Stimulated activated memory B cell treated with anti-CD40 and anti-IgM and Interleukin-4, amounts not matched to agents 10 μg/mL and 1 μg/mL and 100 μg/mL, for 72 hours (primary cell): ENCODE data around the gene KRTAP4-11.
"Not testable (repeated sequence)": the region's sequence is repeated elsewhere in the genome, so short reads cannot be mapped to it uniquely, and the experiment has no call there.

Source experiments
- ATAC-seq: fragments of 150-1000 bp; cut with Tn5 transposase; 2 replicates; pipeline ENCODE4 v1.10.0; 2021
- H3K27ac Mint-ChIP-seq: one replicate; pipeline ENCODE4 v1.8.0; 2022; ENCODE audit warnings: mild to moderate bottlenecking, mixed read lengths
- H3K27me3 Mint-ChIP-seq: one replicate; pipeline ENCODE4 v1.8.0; 2022; ENCODE audit warnings: mixed read lengths
- H3K36me3 Mint-ChIP-seq: one replicate; pipeline ENCODE4 v1.8.0; 2022; ENCODE audit warnings: mixed read lengths
- H3K4me1 Mint-ChIP-seq: one replicate; pipeline ENCODE4 v1.8.0; 2022; ENCODE audit warnings: mixed read lengths
- H3K4me3 Mint-ChIP-seq: one replicate; pipeline ENCODE4 v1.8.0; 2022; ENCODE audit warnings: mild to moderate bottlenecking, moderate library complexity, mixed read lengths
- H3K9me3 Mint-ChIP-seq: one replicate; pipeline ENCODE4 v1.8.0; 2022; ENCODE audit warnings: mixed read lengths

Gene KRTAP4-11

DNA sequence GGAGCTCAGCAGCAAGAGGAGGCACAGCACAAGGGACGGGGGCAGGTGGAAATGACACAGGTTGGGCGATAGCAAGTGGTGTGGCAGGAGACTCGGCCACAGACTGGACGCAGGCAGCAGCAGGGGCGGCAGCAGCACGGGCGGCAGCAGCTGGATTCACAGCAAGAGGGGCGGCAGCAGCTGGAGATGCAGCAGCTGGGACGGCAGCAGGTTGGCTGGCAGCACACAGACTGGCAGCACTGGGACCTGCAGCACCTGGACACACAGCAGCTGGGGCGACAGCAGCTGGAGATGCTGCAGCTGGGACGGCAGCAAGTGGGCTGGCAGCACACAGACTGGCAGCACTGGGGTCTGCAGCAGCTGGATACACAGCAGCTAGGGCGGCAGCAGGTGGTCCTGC, 21.7 kb upstream of the KRTAP4-11 start:
- not testable (repeated sequence) for ATAC-seq, H3K4me3 Mint-ChIP-seq, H3K4me1 Mint-ChIP-seq, H3K27ac Mint-ChIP-seq
- Mint-ChIP-seq H3K9me3 (peaks cover 33% of the 10 kb centered on the region), H3K36me3 (peaks cover 22% of the 10 kb centered on the region), H3K27me3 (peaks cover 25% of the 10 kb centered on the region)

- peaks cover 10% of the 10 kb centered on the region for H3K9me3 Mint-ChIP-seq
- H3K4me3 Mint-ChIP-seq: no peak overlapping the region
- peaks cover 6% of the 10 kb centered on the region for H3K36me3 Mint-ChIP-seq
- peaks cover 9% of the 10 kb centered on the region for H3K4me1 Mint-ChIP-seq
- H3K27ac Mint-ChIP-seq: no peak overlapping the region
- H3K27me3 Mint-ChIP-seq: peaks cover 8% of the 10 kb centered on the region
- no peak for ATAC-seq
These were observed 15.9 kb upstream of the KRTAP4-11 start for GRCh38 chr17:41133880-41134735.

DNA sequence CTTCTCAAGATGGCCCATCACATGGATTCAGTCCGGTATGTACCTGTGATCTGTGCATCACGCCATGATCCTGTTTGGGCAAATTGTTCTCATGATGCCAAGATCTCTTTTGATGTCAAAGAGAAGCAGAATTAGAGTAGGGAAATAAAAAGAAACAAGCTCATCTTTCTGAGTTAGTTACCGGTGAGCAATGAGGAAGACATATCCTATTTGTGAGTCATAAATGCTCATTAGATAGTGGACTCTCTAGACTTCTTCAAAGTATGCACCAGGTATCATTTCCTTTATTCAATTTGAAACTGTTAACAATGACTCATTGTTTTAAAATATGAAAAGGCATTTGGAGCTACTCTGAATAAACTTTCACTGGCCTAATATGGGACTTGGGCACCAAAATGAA, 13.8 kb upstream of the KRTAP4-11 start:
- H3K27ac Mint-ChIP-seq: no peak overlapping the region
- no peaks in the 10 kb centered on the region for H3K27me3 Mint-ChIP-seq
- peaks cover 9% of the 10 kb centered on the region for H3K4me1 Mint-ChIP-seq
- no peak overlapping the region for H3K4me3 Mint-ChIP-seq
- peak; percentile 76 for ATAC-seq
- no peaks in the 10 kb centered on the region for H3K36me3 Mint-ChIP-seq
- peaks cover 4% of the 10 kb centered on the region for H3K9me3 Mint-ChIP-seq

DNA sequence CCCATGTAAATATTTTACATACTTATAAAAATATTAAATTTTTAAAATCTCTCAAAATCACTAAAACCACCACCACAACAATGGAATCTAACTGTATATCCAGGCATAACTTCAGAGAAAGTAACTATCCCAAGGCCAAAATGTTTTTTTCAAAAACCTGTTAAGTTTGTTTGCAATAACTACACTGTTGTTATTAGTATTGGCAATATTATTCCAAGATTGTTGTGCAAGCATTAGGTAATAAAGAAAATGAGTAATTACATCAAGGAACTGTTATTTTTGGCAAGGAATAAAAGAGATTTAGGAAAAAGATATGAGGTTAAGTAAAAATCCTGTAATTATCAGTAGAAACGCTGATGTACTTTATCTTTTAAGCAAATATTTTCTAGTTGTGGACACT, 9.2 kb upstream of the KRTAP4-11 start:
- no peak for ATAC-seq
- Mint-ChIP-seq H3K9me3 (peaks cover 2% of the 10 kb centered on the region), H3K27me3 (peaks cover 23% of the 10 kb centered on the region), H3K4me3 (no peak overlapping the region), H3K36me3 (no peaks in the 10 kb centered on the region), H3K4me1 (peaks cover 29% of the 10 kb centered on the region), H3K27ac (no peak overlapping the region)

DNA sequence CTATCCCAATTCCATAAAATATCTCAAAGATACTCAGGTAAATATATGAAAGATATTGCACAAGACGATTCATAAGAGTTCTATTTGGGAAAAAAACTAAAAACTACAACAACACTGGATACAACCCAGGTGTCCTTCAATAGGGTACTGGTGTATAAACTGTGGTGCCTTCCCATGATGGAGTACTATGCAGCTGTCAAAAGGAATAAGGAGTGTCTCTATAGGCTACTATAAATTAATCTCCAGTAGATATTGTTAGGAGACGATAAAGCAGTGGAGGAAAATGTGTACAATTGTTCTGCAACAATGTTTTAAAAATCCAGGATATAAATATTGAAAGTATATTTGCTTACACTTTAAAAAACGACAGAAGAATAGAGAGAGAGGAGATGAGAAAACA, 8.2 kb upstream of the KRTAP4-11 start:
- H3K9me3 Mint-ChIP-seq: peaks cover 3% of the 10 kb centered on the region
- H3K4me3 Mint-ChIP-seq: no peak overlapping the region
- H3K27ac Mint-ChIP-seq: no peak overlapping the region
- H3K36me3 Mint-ChIP-seq: no peaks in the 10 kb centered on the region
- peaks cover 21% of the 10 kb centered on the region for H3K4me1 Mint-ChIP-seq
- no peak for ATAC-seq
- H3K27me3 Mint-ChIP-seq: peaks cover 28% of the 10 kb centered on the region

GRCh38 chr17:41125064-41125463, 6.9 kb upstream of the KRTAP4-11 start:
- H3K27me3 Mint-ChIP-seq: peaks cover 28% of the 10 kb centered on the region
- H3K36me3 Mint-ChIP-seq: no peaks in the 10 kb centered on the region
- peaks cover 28% of the 10 kb centered on the region for H3K4me1 Mint-ChIP-seq
- H3K4me3 Mint-ChIP-seq: no peak overlapping the region
- ATAC-seq: no peak
- no peak overlapping the region for H3K27ac Mint-ChIP-seq
- peaks cover 3% of the 10 kb centered on the region for H3K9me3 Mint-ChIP-seq

DNA sequence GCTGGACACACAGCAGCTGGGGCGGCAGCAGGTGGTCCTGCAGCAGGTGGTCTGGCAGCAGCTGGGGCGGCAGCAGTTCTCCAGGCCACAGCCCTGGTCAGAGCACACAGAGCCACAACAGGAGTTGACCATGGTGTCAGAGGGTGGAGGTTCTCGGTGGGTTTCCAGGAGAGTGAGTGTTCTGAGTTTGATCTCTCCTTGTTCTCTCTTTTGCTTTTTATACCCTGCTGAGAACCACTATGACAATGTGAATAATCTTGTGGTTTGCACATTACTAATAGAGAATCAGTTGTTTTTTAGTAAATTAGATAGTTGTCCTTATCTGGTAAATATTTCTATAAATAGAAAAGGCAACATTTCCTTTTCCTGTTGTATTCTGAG, 5.8 kb upstream of the KRTAP4-11 start, which contains the start of gene KRTAP4-12:
KRTAP4-12 (minus strand) TSS at position 192 of the 381 bp plus-strand sequence; CDS start at position 132, 60 bp downstream.
- not testable (repeated sequence) for H3K36me3 Mint-ChIP-seq, H3K9me3 Mint-ChIP-seq, ATAC-seq, H3K4me3 Mint-ChIP-seq, H3K27ac Mint-ChIP-seq
- peaks cover 33% of the 10 kb centered on the region for H3K4me1 Mint-ChIP-seq
- H3K27me3 Mint-ChIP-seq: peaks cover 28% of the 10 kb centered on the region

DNA sequence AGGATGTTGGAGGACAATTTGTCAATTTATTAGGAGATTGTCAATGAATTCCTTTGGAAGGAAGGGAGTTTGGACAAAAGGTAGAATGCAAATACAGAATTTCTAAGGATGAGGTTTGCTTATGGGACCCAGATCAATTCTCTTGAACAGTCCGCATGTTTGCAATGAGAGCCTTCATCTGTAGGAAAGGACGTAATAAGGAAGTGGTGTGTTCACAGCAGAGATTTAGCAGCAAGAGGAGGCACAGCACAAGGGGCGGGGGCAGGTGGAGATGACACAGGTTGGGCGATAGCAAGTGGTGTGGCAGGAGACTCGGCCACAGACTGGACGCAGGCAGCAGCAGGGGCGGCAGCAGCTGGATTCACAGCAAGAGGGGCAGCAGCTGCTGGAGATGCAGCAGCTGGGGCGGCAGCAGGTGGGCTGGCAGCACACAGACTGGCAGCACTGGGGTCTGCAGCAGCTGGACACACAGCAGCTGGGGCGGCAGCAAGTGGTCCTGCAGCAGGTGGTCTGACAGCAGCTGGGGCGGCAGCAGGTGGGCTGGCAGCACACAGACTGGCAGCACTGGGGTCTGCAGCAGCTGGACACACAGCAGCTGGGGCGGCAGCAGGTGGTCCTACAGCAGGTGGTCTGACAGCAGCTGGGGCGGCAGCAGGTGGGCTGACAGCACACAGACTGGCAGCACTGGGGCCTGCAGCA, 5.3 kb upstream of the KRTAP4-11 start:
- Mint-ChIP-seq H3K27me3 (peaks cover 28% of the 10 kb centered on the region), H3K4me1 (peaks cover 33% of the 10 kb centered on the region)
- not testable (repeated sequence) for H3K36me3 Mint-ChIP-seq, H3K27ac Mint-ChIP-seq, H3K9me3 Mint-ChIP-seq, ATAC-seq, H3K4me3 Mint-ChIP-seq

GRCh38 chr17:41121742-41122141, 3.6 kb upstream of the KRTAP4-11 start:
- no peak overlapping the region for H3K27ac Mint-ChIP-seq
- peaks cover 44% of the 10 kb centered on the region for H3K4me1 Mint-ChIP-seq
- H3K27me3 Mint-ChIP-seq: peaks cover 40% of the 10 kb centered on the region
- peaks cover 5% of the 10 kb centered on the region for H3K36me3 Mint-ChIP-seq
- peaks cover 3% of the 10 kb centered on the region for H3K9me3 Mint-ChIP-seq
- H3K4me3 Mint-ChIP-seq: no peak overlapping the region
- no peak for ATAC-seq

- peak; percentile 64 for ATAC-seq
- H3K4me3 Mint-ChIP-seq: peak overlapping the region; percentile 44
- H3K27me3 Mint-ChIP-seq: peaks cover 41% of the 10 kb centered on the region
- not testable (repeated sequence) for H3K9me3 Mint-ChIP-seq, H3K36me3 Mint-ChIP-seq
- H3K27ac Mint-ChIP-seq: peak overlapping the region; percentile 61
- H3K4me1 Mint-ChIP-seq: peaks cover 50% of the 10 kb centered on the region
These were observed 1.8 kb upstream of the KRTAP4-11 start for GRCh38 chr17:41119696-41120690.

GRCh38 chr17:41118721-41119120, 548 bp upstream of the KRTAP4-11 start:
- Mint-ChIP-seq H3K9me3 (peaks cover 3% of the 10 kb centered on the region), H3K27ac (no peak overlapping the region), H3K36me3 (peaks cover 5% of the 10 kb centered on the region), H3K4me3 (no peak overlapping the region), H3K4me1 (peaks cover 39% of the 10 kb centered on the region), H3K27me3 (peaks cover 31% of the 10 kb centered on the region)
- ATAC-seq: no peak

DNA sequence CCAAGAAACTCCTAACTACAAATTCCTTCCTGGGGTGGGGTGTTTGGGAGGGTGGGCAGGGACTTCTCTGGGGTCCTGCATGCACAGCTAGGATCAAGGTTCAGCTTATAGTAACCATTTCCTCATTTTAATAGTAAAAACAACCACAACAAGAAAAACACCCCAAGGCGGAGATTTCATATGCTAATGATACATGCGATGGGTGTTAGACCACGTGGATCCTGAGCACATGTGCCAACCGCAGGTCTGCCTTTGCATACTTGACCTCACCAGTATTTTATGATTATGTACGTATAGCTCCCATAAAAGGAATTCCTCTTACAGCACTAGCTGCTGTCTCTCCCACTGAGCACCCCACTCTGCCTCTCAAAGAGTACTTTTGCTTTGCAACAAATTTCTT, 1.9 kb downstream of the KRTAP4-11 start:
- Mint-ChIP-seq H3K36me3 (peaks cover 8% of the 10 kb centered on the region), H3K4me3 (no peak overlapping the region), H3K27me3 (peaks cover 14% of the 10 kb centered on the region), H3K4me1 (peaks cover 29% of the 10 kb centered on the region), H3K9me3 (peaks cover 1% of the 10 kb centered on the region), H3K27ac (no peak overlapping the region)
- ATAC-seq: peak; percentile 70

DNA sequence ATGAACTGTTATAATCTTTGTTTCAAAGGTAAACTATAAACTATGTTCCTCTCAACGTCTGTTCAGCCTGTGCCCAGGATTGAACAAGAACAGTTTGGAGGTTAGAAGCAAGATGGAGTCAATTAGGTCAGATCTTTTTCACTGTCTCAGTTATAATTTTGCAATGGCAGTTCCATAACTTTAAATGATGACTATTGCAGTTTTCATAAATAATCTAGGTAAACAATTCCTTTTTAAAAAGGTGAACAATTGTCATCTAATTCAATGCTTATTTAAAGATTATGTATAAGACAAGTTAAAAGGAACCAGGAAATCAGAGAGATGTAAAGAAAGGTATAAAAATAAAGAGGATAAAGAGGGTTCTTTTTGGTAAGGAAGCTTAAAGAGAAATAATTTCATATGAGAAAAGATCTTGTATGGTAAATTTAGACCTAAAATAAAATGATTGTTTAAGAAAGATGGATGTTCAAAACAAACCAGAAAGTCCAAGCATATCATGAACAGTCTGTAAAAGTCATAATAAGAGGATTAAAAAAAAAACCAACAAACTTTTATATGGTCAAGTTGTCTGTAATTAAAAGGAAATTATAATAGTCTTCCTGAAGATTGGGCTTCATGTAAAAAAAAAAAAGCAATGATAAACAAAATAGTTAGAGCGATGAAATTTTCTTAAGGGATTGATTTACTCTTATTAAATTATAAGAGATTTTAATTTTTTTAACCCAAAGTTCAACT, 6.9 kb downstream of the KRTAP4-11 start:
- ATAC-seq: no peak
- Mint-ChIP-seq H3K9me3 (peaks cover 3% of the 10 kb centered on the region), H3K27ac (no peak overlapping the region), H3K27me3 (peaks cover 2% of the 10 kb centered on the region), H3K4me3 (no peak overlapping the region), H3K4me1 (peaks cover 17% of the 10 kb centered on the region), H3K36me3 (peaks cover 7% of the 10 kb centered on the region)

DNA sequence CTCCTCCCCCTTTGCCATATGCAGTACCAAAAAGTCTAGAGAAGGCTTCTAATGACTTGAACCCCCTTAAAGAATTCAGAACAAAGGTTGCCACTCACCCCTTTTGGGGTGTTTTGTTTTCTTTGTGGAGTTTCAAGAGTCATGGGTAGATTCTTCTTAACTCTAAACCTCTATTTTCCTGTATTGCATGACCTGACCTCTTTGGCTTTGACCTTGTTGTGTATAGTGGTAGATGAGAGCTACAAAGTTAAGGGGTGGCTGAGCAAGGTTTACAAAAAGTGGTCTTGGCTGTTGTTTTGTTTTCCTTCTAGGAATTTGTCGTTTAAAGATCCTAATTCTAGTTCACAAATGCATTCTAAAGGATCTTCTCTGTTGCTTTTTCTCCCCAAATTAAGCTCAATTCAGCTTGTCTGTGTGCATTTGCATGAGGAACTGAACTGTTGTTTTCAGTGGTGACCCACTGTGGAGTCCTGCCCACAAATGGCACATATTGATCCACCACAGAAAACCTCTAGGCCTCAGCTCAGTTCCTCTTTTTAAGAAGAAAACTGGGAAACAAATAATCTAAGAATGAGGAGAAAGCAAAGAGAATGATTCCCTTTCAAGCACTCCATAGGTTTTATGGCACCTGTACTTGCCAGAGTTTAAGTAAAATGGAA, 9.3 kb downstream of the KRTAP4-11 start:
- Mint-ChIP-seq H3K4me1 (peaks cover 16% of the 10 kb centered on the region), H3K4me3 (peak overlapping the region; percentile 11), H3K27me3 (peaks cover 11% of the 10 kb centered on the region)
- not testable (repeated sequence) for H3K9me3 Mint-ChIP-seq, H3K36me3 Mint-ChIP-seq, H3K27ac Mint-ChIP-seq
- ATAC-seq: peak; percentile 76
